Endothelial cell of umbilical vein (primary cell): Measurements from ENCODE around the gene PPP3CA. TPM values are rescaled to one million over a fixed set of nuclear protein-coding genes. Genes with fewer than 3 reads are reported as not detected.

Source experiments
- BruUV-seq: library from RNA; stranded (reverse); fragments of 400-500 nt; replicated peaks from 2 replicates; lab custom pipeline; 2021; lab: Mats Ljungman, UMichigan
- CTCF ChIA-PET: fragments of 300-600, 350-600 bp; sonication (Branson Sonifier 250); formaldehyde crosslinking; loops from one replicate; lab custom pipeline; 2021; ENCODE audit warnings: antibody characterized with exemption, inconsistent platforms; lab: Charles Lee
- POLR2A ChIA-PET: fragments of 300-600, 350-600 bp; sonication (Branson Sonifier 250); formaldehyde crosslinking; loops from one replicate; lab custom pipeline; 2021; ENCODE audit warnings: antibody characterized with exemption, inconsistent platforms; lab: Charles Lee
- DNase-seq: peaks from one replicate; pipeline ENCODE4 v3.0.0-alpha.2; 2011; ENCODE audit warnings: low read depth, low spot score
- FAIRE-seq: peaks from 2 replicates; lab custom pipeline; 2011; peaks lifted over from hg19 to GRCh38; lab: Jason Lieb, UNC
- H2AFZ ChIP-seq: 2 replicates; pipeline ENCODE4 v1.6.0; 2012; ENCODE audit warnings: low read depth, low read length, control low read depth, inconsistent platforms
- H3K27ac ChIP-seq: 2 replicates; pipeline ENCODE4 v1.5.1; 2011; ENCODE audit warnings: low read depth, mild to moderate bottlenecking, control low read depth, low read length, moderate library complexity; ENCODE audit not compliant: insufficient read depth
- H3K27me3 ChIP-seq, 2 experiments: 2 replicates each; pipeline versions ENCODE4 v1.6.0 to v1.6.1; 2011; ENCODE audit warnings: low read length in 2 of 2, mixed read lengths in 1 of 2; ENCODE audit not compliant: control insufficient read depth in 2 of 2, insufficient read depth in 2 of 2
- H3K36me3 ChIP-seq, 2 experiments: 2 replicates in 1 of 2; 3 replicates in 1 of 2; pipeline ENCODE4 v1.5.1; 2011; ENCODE audit warnings: low read length in 2 of 2, mild to moderate bottlenecking in 1 of 2, moderate library complexity in 1 of 2; ENCODE audit not compliant: control insufficient read depth in 2 of 2, insufficient read depth in 2 of 2; ENCODE audit errors: extremely low read depth in 1 of 2
- H3K4me1 ChIP-seq: 3 replicates; pipeline ENCODE4 v1.5.1; 2011; ENCODE audit warnings: mild to moderate bottlenecking, low read length; ENCODE audit not compliant: control insufficient read depth, insufficient read depth; ENCODE audit errors: extremely low read depth
- H3K4me2 ChIP-seq: 2 replicates; pipeline ENCODE4 v1.6.1; 2011; ENCODE audit warnings: low read length, control low read depth, mixed read lengths; ENCODE audit not compliant: insufficient read depth
- H3K4me3 ChIP-seq, 3 experiments: fragments of 200-600 bp in 1 of 3; sonication (generic), shearing (Covaris generic) in 1 of 3; replicated peaks in 1 of 3; 2 replicates each; pipeline ENCODE4 v1.5.1; 2011 to 2016; ENCODE audit warnings: control low read depth in 3 of 3, low read length in 3 of 3, mild to moderate bottlenecking in 2 of 3, inconsistent platforms in 1 of 3, low read depth in 1 of 3, moderate library complexity in 1 of 3; ENCODE audit not compliant: insufficient read depth in 1 of 3
- H3K79me2 ChIP-seq: 2 replicates; pipeline ENCODE4 v1.6.0; 2012; ENCODE audit warnings: low read length, inconsistent platforms; ENCODE audit not compliant: control insufficient read depth, insufficient read depth
- H3K9ac ChIP-seq: replicated peaks from 2 replicates; pipeline ENCODE3; 2011; ENCODE audit warnings: low read length, control low read depth; ENCODE audit not compliant: insufficient read depth; ENCODE audit errors: extremely low read depth
- H3K9me1 ChIP-seq: replicated peaks from 3 replicates; pipeline ENCODE4 v1.6.0; 2011; ENCODE audit warnings: mild to moderate bottlenecking, low read length; ENCODE audit not compliant: control insufficient read depth, insufficient read depth; ENCODE audit errors: extremely low read depth
- H3K9me3 ChIP-seq: replicated peaks from 2 replicates; pipeline ENCODE4 v1.5.1; 2012; ENCODE audit warnings: low read length, inconsistent platforms; ENCODE audit not compliant: control insufficient read depth, insufficient read depth
- H4K20me1 ChIP-seq: replicated peaks from 2 replicates; pipeline ENCODE3; 2011; ENCODE audit warnings: mild to moderate bottlenecking, low read length; ENCODE audit not compliant: control insufficient read depth, insufficient read depth; ENCODE audit errors: extremely low read depth
- EZH2 ChIP-seq: IDR thresholded peaks from 2 replicates; pipeline ENCODE4 v1.6.1; 2012; ENCODE audit warnings: borderline replicate concordance, low read depth, mild to moderate bottlenecking, moderate library complexity, low read length, inconsistent platforms; ENCODE audit not compliant: severe bottlenecking
- FOS ChIP-seq: IDR thresholded peaks from 2 replicates; pipeline ENCODE4 v1.6.1; 2011; ENCODE audit warnings: mild to moderate bottlenecking, low read length, moderate library complexity, borderline replicate concordance; ENCODE audit not compliant: insufficient read depth
- GATA2 ChIP-seq: IDR thresholded peaks from 2 replicates; pipeline ENCODE4 v1.7.0; 2011; ENCODE audit warnings: low read depth, mild to moderate bottlenecking, moderate library complexity, mixed read lengths, low read length; ENCODE audit not compliant: insufficient read length, insufficient read depth
- JUN ChIP-seq: IDR thresholded peaks from 2 replicates; pipeline ENCODE4 v1.6.1; 2011; ENCODE audit warnings: borderline replicate concordance, low read depth; ENCODE audit not compliant: insufficient read length, insufficient read depth
- MAX ChIP-seq: IDR thresholded peaks from 2 replicates; pipeline ENCODE4 v1.6.1; 2011; ENCODE audit not compliant: insufficient read depth, insufficient read length
- MYC ChIP-seq: IDR thresholded peaks from one replicate; pipeline ENCODE4 v1.6.1; 2011; ENCODE audit warnings: mild to moderate bottlenecking, low read depth, low read length
- POLR2A ChIP-seq: IDR thresholded peaks from 2 replicates; pipeline ENCODE4 v1.6.1; 2012; ENCODE audit warnings: low read depth, mild to moderate bottlenecking, control low read depth, low read length
- POLR2AphosphoS5 ChIP-seq: IDR thresholded peaks from 2 replicates; pipeline ENCODE4 v1.6.1; 2012; ENCODE audit warnings: low read depth, mild to moderate bottlenecking, control low read depth, low read length, moderate library complexity; ENCODE audit not compliant: insufficient read depth
- dilution Hi-C: fragments of 300-500 bp; cut with MboI; formaldehyde crosslinking; loops from one replicate; pipeline ENCODE4 v1.15.0; 2019; ENCODE audit warnings: low sequenced_read_pairs; ENCODE audit not compliant: extremely low pct_ligation_motif_present
- intact Hi-C: fragments of 100-400 bp; cut with micrococcal nuclease; formaldehyde crosslinking; loops from one replicate; pipeline ENCODE4 v1.10.0; 2022
- polyA plus RNA-seq, 4 experiments: library from polyadenylated mRNA; depleted of rRNA in 3 of 4; stranded (reverse) in 3 of 4; unstranded in 1 of 4; fragments of >200 nt; gene quantifications; 2 replicates each; pipeline versions ENCODE4 v1.2.1 to v1.2.3, GENCODE V29; 2011 to 2012; ENCODE audit warnings: missing spikeins in 1 of 4
- total RNA-seq: library from RNA; stranded (reverse); gene quantifications from 2 replicates; pipeline ENCODE4 v1.2.3, GENCODE V29; 2021
- TF ChIP-seq, protein P1 (sequence below), 2 donors: IDR thresholded peaks; 1 replicate in 1 of 2; 2 replicates in 1 of 2; pipeline ENCODE4 v1.5.1; 2011; ENCODE audit warnings: low read length in 2 of 2, mild to moderate bottlenecking in 2 of 2, moderate library complexity in 2 of 2, control low read depth in 1 of 2, inconsistent platforms in 1 of 2, low read depth in 1 of 2; ENCODE audit not compliant: insufficient read depth in 1 of 2; ENCODE audit errors: extremely low read depth in 1 of 2

PPP3CA gene
- total and polyA plus RNA-seq, 2 donors (not counting 3 experiments of a cell fraction or from before 2014, with no cell fraction given), result 7.0 to 43.3 TPM

GRCh38 chr4:101065346-101065745 is 282.0 kb downstream of the PPP3CA start:
- H2AFZ ChIP-seq, result no peak overlapping the region
- H3K4me2 ChIP-seq, result no peak overlapping the region
- no peak for FAIRE-seq
- no peaks in the 10 kb centered on the region for H4K20me1 ChIP-seq
- TF ChIP-seq GATA2 (no peak), POLR2A (no peak), POLR2AphosphoS5 (no peak), JUN (no peak), FOS (no peak), MYC (no peak), MAX (no peak), EZH2 (no peak)
- TF ChIP-seq, protein P1, sequence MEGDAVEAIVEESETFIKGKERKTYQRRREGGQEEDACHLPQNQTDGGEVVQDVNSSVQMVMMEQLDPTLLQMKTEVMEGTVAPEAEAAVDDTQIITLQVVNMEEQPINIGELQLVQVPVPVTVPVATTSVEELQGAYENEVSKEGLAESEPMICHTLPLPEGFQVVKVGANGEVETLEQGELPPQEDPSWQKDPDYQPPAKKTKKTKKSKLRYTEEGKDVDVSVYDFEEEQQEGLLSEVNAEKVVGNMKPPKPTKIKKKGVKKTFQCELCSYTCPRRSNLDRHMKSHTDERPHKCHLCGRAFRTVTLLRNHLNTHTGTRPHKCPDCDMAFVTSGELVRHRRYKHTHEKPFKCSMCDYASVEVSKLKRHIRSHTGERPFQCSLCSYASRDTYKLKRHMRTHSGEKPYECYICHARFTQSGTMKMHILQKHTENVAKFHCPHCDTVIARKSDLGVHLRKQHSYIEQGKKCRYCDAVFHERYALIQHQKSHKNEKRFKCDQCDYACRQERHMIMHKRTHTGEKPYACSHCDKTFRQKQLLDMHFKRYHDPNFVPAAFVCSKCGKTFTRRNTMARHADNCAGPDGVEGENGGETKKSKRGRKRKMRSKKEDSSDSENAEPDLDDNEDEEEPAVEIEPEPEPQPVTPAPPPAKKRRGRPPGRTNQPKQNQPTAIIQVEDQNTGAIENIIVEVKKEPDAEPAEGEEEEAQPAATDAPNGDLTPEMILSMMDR (IDR thresholded peaks at IDR 0.05; ENCODE audit: extremely low read depth in 1 of 2, insufficient read depth in 1 of 2, low read depth in 1 of 2, low read length in 2 of 2), result no peak
- CTCF ChIA-PET, result no interaction called here
- no peak overlapping the region for H3K9ac ChIP-seq
- no peak overlapping the region for H3K27ac ChIP-seq
- no peaks in the 10 kb centered on the region for H3K27me3 ChIP-seq
- no peaks in the 10 kb centered on the region for H3K9me1 ChIP-seq
- DNase-seq, result no peak
- H3K36me3 ChIP-seq, result no peaks in the 10 kb centered on the region
- BruUV-seq, result no TSS peak
- no peak overlapping the region for H3K4me3 ChIP-seq
- no peaks in the 10 kb centered on the region for H3K79me2 ChIP-seq
- intact Hi-C loops, result no loop called here
- no peaks in the 10 kb centered on the region for H3K9me3 ChIP-seq
- H3K4me1 ChIP-seq, result no peaks in the 10 kb centered on the region
- POLR2A ChIA-PET, result no interaction called here
- dilution Hi-C loops, result no loop called here
